Ishikawa (cell line): Measurements from ENCODE around the gene NAV1.

Source experiments
- CEBPB ChIP-seq: IDR thresholded peaks from 2 replicates; pipeline ENCODE4 v1.6.1; 2012
- CREB1 ChIP-seq: IDR thresholded peaks from 2 replicates; pipeline ENCODE4 v1.6.1; 2012; ENCODE audit warnings: low read depth
- EGR1 ChIP-seq: IDR thresholded peaks from 2 replicates; pipeline ENCODE4 v1.6.1; 2012
- EP300 ChIP-seq: IDR thresholded peaks from 2 replicates; pipeline ENCODE4 v1.6.1; 2012; ENCODE audit warnings: borderline replicate concordance
- FOXM1 ChIP-seq: IDR thresholded peaks from 2 replicates; pipeline ENCODE4 v1.6.1; 2012; ENCODE audit warnings: low read depth, borderline replicate concordance
- MAX ChIP-seq: IDR thresholded peaks from 2 replicates; pipeline ENCODE4 v1.6.1; 2012
- NFIC ChIP-seq: IDR thresholded peaks from 2 replicates; pipeline ENCODE4 v1.6.1; 2012
- RAD21 ChIP-seq: IDR thresholded peaks from 2 replicates; pipeline ENCODE4 v1.6.1; 2012; ENCODE audit warnings: low read depth
- REST ChIP-seq: IDR thresholded peaks from 2 replicates; pipeline ENCODE4 v1.6.1; 2012; ENCODE audit warnings: low read depth, mild to moderate bottlenecking
- TAF1 ChIP-seq: IDR thresholded peaks from 2 replicates; pipeline ENCODE4 v1.6.1; 2012; ENCODE audit warnings: low read depth, mild to moderate bottlenecking
- TCF12 ChIP-seq: IDR thresholded peaks from 2 replicates; pipeline ENCODE4 v1.6.1; 2012; ENCODE audit warnings: low read depth
- TEAD4 ChIP-seq: IDR thresholded peaks from 2 replicates; pipeline ENCODE4 v1.6.1; 2012
- USF1 ChIP-seq: IDR thresholded peaks from 2 replicates; pipeline ENCODE4 v1.6.1; 2012
- YY1 ChIP-seq: IDR thresholded peaks from 2 replicates; pipeline ENCODE4 v1.6.1; 2012; ENCODE audit warnings: low read depth
- ZBTB7A ChIP-seq: IDR thresholded peaks from 2 replicates; pipeline ENCODE4 v1.6.1; 2012; ENCODE audit warnings: low read depth

Gene NAV1

GRCh38 chr1:201578008-201578888 lies 39.3 kb downstream of the NAV1 start:
- no peak for TF ChIP-seq EGR1
- TF ChIP-seq CEBPB: no peak
- TF ChIP-seq TEAD4: no peak
- no peak for TF ChIP-seq TAF1
- TF ChIP-seq ZBTB7A: no peak

- no peak for TF ChIP-seq USF1
- no peak for TF ChIP-seq MAX
- 0 out of 2 replicates have a peak, but pooled peaks have one; percentile 19 for TF ChIP-seq NFIC
Observed at GRCh38 chr1:201582705-201583442, 43.9 kb downstream of the NAV1 start.

GRCh38 chr1:201583663-201584062 lies 44.7 kb downstream of the NAV1 start:
- TF ChIP-seq EGR1 (no peak), TEAD4 (no peak), MAX (no peak), CEBPB (no peak), YY1 (no peak), CREB1 (no peak), TAF1 (no peak), TCF12 (no peak), FOXM1 (no peak), RAD21 (no peak), ZBTB7A (no peak), NFIC (no peak), USF1 (no peak)

- no peak for TF ChIP-seq USF1
- TF ChIP-seq CREB1: no peak
- no peak for TF ChIP-seq NFIC
- TF ChIP-seq ZBTB7A: no peak
- no peak for TF ChIP-seq CEBPB
- TF ChIP-seq TCF12: no peak
- no peak for TF ChIP-seq RAD21
- no peak for TF ChIP-seq TAF1
- no peak for TF ChIP-seq FOXM1
- TF ChIP-seq MAX: no peak
- TF ChIP-seq YY1: no peak
- TF ChIP-seq EGR1: no peak
- TF ChIP-seq EP300: no peak
- TF ChIP-seq TEAD4: no peak
Observed at GRCh38 chr1:201584471-201585092, 45.7 kb downstream of the NAV1 start.

GRCh38 chr1:201585093-201585483 lies 46.2 kb downstream of the NAV1 start:
- TF ChIP-seq EGR1 (no peak), USF1 (no peak), TAF1 (no peak), RAD21 (no peak), TEAD4 (no peak), TCF12 (no peak), MAX (no peak), FOXM1 (no peak), CREB1 (no peak)

- TF ChIP-seq ZBTB7A (no peak), FOXM1 (no peak), TEAD4 (no peak), EGR1 (no peak), TAF1 (no peak), MAX (no peak), CREB1 (no peak), REST (no peak), CEBPB (no peak), USF1 (no peak), YY1 (no peak), EP300 (no peak), TCF12 (no peak)
Observed at GRCh38 chr1:201585901-201586300, 47.0 kb downstream of the NAV1 start.
